Measurements from ENCODE around the gene VRK1.

- TF ChIP-seq GATA2 (IDR thresholded peaks at IDR 0.05; ENCODE audit: low read depth, low read length) = no peak
- TF ChIP-seq GATA3 (IDR thresholded peaks at IDR 0.05; ENCODE audit: low read depth, low read length) = no peak
These were observed 16.7 kb upstream of the VRK1 start for GRCh38 chr14:96780500-96780899.
